ENCODE data around the gene TRAP1.

- no peak for TF ChIP-seq CTCF (IDR thresholded peaks at IDR 0.05)
- no peak for TF ChIP-seq POLR2AphosphoS5 (IDR thresholded peaks at IDR 0.05; ENCODE audit: low read depth, low read length)
These were observed 74.8 kb downstream of the TRAP1 start for GRCh38 chr16:3642397-3643094.

Data from Panc1 (cell line).